ENCODE data around the gene RNF150.

DNA sequence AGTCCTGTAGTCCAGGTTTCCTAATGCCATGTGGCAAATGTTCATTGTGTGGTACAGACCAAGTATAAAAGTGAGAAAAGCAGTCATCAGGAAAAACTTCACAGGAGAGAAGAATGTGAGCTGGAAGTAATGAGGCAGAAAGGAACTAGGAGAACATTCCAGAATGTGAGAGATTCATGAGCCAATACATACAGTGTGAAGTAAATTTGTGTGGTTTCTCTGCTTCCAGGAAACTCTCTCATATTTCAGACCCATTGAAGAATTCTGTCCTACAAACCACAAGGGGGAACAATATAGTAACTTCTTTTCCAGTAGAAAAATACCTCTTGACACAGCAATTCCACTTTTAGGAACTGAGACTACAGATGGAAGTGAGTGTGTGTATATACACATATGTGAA is 136.5 kb downstream of the RNF150 start:
- TF ChIP-seq, protein P1, sequence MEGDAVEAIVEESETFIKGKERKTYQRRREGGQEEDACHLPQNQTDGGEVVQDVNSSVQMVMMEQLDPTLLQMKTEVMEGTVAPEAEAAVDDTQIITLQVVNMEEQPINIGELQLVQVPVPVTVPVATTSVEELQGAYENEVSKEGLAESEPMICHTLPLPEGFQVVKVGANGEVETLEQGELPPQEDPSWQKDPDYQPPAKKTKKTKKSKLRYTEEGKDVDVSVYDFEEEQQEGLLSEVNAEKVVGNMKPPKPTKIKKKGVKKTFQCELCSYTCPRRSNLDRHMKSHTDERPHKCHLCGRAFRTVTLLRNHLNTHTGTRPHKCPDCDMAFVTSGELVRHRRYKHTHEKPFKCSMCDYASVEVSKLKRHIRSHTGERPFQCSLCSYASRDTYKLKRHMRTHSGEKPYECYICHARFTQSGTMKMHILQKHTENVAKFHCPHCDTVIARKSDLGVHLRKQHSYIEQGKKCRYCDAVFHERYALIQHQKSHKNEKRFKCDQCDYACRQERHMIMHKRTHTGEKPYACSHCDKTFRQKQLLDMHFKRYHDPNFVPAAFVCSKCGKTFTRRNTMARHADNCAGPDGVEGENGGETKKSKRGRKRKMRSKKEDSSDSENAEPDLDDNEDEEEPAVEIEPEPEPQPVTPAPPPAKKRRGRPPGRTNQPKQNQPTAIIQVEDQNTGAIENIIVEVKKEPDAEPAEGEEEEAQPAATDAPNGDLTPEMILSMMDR (IDR thresholded peaks at IDR 0.05) = no peak
- no peak for TF ChIP-seq POLR2A (IDR thresholded peaks at IDR 0.05)

Data from uterus (tissue), 2 donors.